OCI-LY7 (cell line): ENCODE data around the gene NCAM2.

Source experiments
- CTCF ChIP-seq: fragments of 200-600 bp; sonication (generic); conservative IDR thresholded peaks from 2 replicates; pipeline ENCODE4 v1.5.1; 2014; ENCODE audit warnings: mild to moderate bottlenecking, antibody characterized with exemption, low read length, moderate library complexity, mixed read lengths
- EZH2phosphoT487 ChIP-seq: fragments of 200-600 bp; sonication (generic); IDR thresholded peaks from 2 replicates; pipeline ENCODE4 v1.6.1; 2018; ENCODE audit warnings: low read depth, borderline replicate concordance, mild to moderate bottlenecking, mixed run types, antibody characterized with exemption, low read length, moderate library complexity, mixed read lengths

GRCh38 chr21:21163904-21164303, 165.7 kb downstream of the NCAM2 start:
- TF ChIP-seq CTCF: peak; percentile 79
- no peak for TF ChIP-seq EZH2phosphoT487
